Dedifferentiated amniotic fluid mesenchymal stem cell (primary cell): ENCODE data around the gene DCHS2.
A peak's percentile ranks its signal among the peaks of the same experiment; 100 is the strongest.
"Not testable (repeated sequence)": the region's sequence is repeated elsewhere in the genome, so short reads cannot be mapped to it uniquely, and the experiment has no call there.

Source experiments
- DNase-seq: peaks from one replicate; pipeline ENCODE4 v3.0.0-alpha.2; 2016; ENCODE audit errors: extremely low spot score

DCHS2 gene

GRCh38 chr4:154217384-154217783, 274.2 kb downstream of the DCHS2 start:
- not testable (repeated sequence) for DNase-seq

GRCh38 chr4:154211506-154211905, 280.1 kb downstream of the DCHS2 start:
- DNase-seq, result no peak

GRCh38 chr4:154208424-154208823, 283.2 kb downstream of the DCHS2 start:
- no peak for DNase-seq

GRCh38 chr4:154205471-154205870, 286.1 kb downstream of the DCHS2 start:
- DNase-seq, result peak; percentile 18

GRCh38 chr4:154194649-154195048, 296.9 kb downstream of the DCHS2 start:
- no peak for DNase-seq

GRCh38 chr4:154192585-154192984, 299.0 kb downstream of the DCHS2 start:
- DNase-seq, result no peak

- peak; percentile 48 for DNase-seq
Measured at GRCh38 chr4:154189346-154189745, 302.3 kb downstream of the DCHS2 start.

GRCh38 chr4:154186888-154187287, 304.7 kb downstream of the DCHS2 start:
- DNase-seq, result no peak

GRCh38 chr4:154186035-154186434, 305.6 kb downstream of the DCHS2 start:
- DNase-seq, result no peak

GRCh38 chr4:154184238-154184637, 307.4 kb downstream of the DCHS2 start:
- DNase-seq, result no peak

GRCh38 chr4:154183264-154183663, 308.3 kb downstream of the DCHS2 start:
- DNase-seq, result no peak
